ENCODE measurements around the gene NPC1.

- TF ChIP-seq CTCF (IDR thresholded peaks at IDR 0.05 in 4 of 5, conservative IDR thresholded peaks at IDR 0.05 in 1 of 5) (no peak), POLR2A (IDR thresholded peaks at IDR 0.05) (no peak)
These were observed 73.7 kb downstream of the NPC1 start for GRCh38 chr18:23512641-23513040.
